Endothelial cell of umbilical vein (primary cell): ENCODE data around the gene CLDN5. TPM values are rescaled to one million over a fixed set of nuclear protein-coding genes. Genes with fewer than 3 reads are reported as not detected.

Source experiments
- BruUV-seq: library from RNA; stranded (reverse); fragments of 400-500 nt; replicated peaks from 2 replicates; lab custom pipeline; 2021; lab: Mats Ljungman, UMichigan
- CTCF ChIA-PET: fragments of 300-600, 350-600 bp; sonication (Branson Sonifier 250); formaldehyde crosslinking; loops from one replicate; lab custom pipeline; 2021; ENCODE audit warnings: antibody characterized with exemption, inconsistent platforms; lab: Charles Lee
- POLR2A ChIA-PET: fragments of 300-600, 350-600 bp; sonication (Branson Sonifier 250); formaldehyde crosslinking; loops from one replicate; lab custom pipeline; 2021; ENCODE audit warnings: antibody characterized with exemption, inconsistent platforms; lab: Charles Lee
- DNase-seq: peaks from one replicate; pipeline ENCODE4 v3.0.0-alpha.2; 2011; ENCODE audit warnings: low read depth, low spot score
- FAIRE-seq: peaks from 2 replicates; lab custom pipeline; 2011; peaks lifted over from hg19 to GRCh38; lab: Jason Lieb, UNC
- H2AFZ ChIP-seq: 2 replicates; pipeline ENCODE4 v1.6.0; 2012; ENCODE audit warnings: low read depth, low read length, control low read depth, inconsistent platforms
- H3K27ac ChIP-seq: 2 replicates; pipeline ENCODE4 v1.5.1; 2011; ENCODE audit warnings: low read depth, mild to moderate bottlenecking, control low read depth, low read length, moderate library complexity; ENCODE audit not compliant: insufficient read depth
- H3K27me3 ChIP-seq, 2 experiments: 2 replicates each; pipeline versions ENCODE4 v1.6.0 to v1.6.1; 2011; ENCODE audit warnings: low read length in 2 of 2, mixed read lengths in 1 of 2; ENCODE audit not compliant: control insufficient read depth in 2 of 2, insufficient read depth in 2 of 2
- H3K36me3 ChIP-seq, 2 experiments: 2 replicates in 1 of 2; 3 replicates in 1 of 2; pipeline ENCODE4 v1.5.1; 2011; ENCODE audit warnings: low read length in 2 of 2, mild to moderate bottlenecking in 1 of 2, moderate library complexity in 1 of 2; ENCODE audit not compliant: control insufficient read depth in 2 of 2, insufficient read depth in 2 of 2; ENCODE audit errors: extremely low read depth in 1 of 2
- H3K4me1 ChIP-seq: 3 replicates; pipeline ENCODE4 v1.5.1; 2011; ENCODE audit warnings: mild to moderate bottlenecking, low read length; ENCODE audit not compliant: control insufficient read depth, insufficient read depth; ENCODE audit errors: extremely low read depth
- H3K4me2 ChIP-seq: 2 replicates; pipeline ENCODE4 v1.6.1; 2011; ENCODE audit warnings: low read length, control low read depth, mixed read lengths; ENCODE audit not compliant: insufficient read depth
- H3K4me3 ChIP-seq, 3 experiments: fragments of 200-600 bp in 1 of 3; sonication (generic), shearing (Covaris generic) in 1 of 3; replicated peaks in 1 of 3; 2 replicates each; pipeline ENCODE4 v1.5.1; 2011 to 2016; ENCODE audit warnings: control low read depth in 3 of 3, low read length in 3 of 3, mild to moderate bottlenecking in 2 of 3, inconsistent platforms in 1 of 3, low read depth in 1 of 3, moderate library complexity in 1 of 3; ENCODE audit not compliant: insufficient read depth in 1 of 3
- H3K79me2 ChIP-seq: 2 replicates; pipeline ENCODE4 v1.6.0; 2012; ENCODE audit warnings: low read length, inconsistent platforms; ENCODE audit not compliant: control insufficient read depth, insufficient read depth
- H3K9ac ChIP-seq: replicated peaks from 2 replicates; pipeline ENCODE3; 2011; ENCODE audit warnings: low read length, control low read depth; ENCODE audit not compliant: insufficient read depth; ENCODE audit errors: extremely low read depth
- H3K9me1 ChIP-seq: replicated peaks from 3 replicates; pipeline ENCODE4 v1.6.0; 2011; ENCODE audit warnings: mild to moderate bottlenecking, low read length; ENCODE audit not compliant: control insufficient read depth, insufficient read depth; ENCODE audit errors: extremely low read depth
- H3K9me3 ChIP-seq: replicated peaks from 2 replicates; pipeline ENCODE4 v1.5.1; 2012; ENCODE audit warnings: low read length, inconsistent platforms; ENCODE audit not compliant: control insufficient read depth, insufficient read depth
- H4K20me1 ChIP-seq: replicated peaks from 2 replicates; pipeline ENCODE3; 2011; ENCODE audit warnings: mild to moderate bottlenecking, low read length; ENCODE audit not compliant: control insufficient read depth, insufficient read depth; ENCODE audit errors: extremely low read depth
- FOS ChIP-seq: IDR thresholded peaks from 2 replicates; pipeline ENCODE4 v1.6.1; 2011; ENCODE audit warnings: mild to moderate bottlenecking, low read length, moderate library complexity, borderline replicate concordance; ENCODE audit not compliant: insufficient read depth
- GATA2 ChIP-seq: IDR thresholded peaks from 2 replicates; pipeline ENCODE4 v1.7.0; 2011; ENCODE audit warnings: low read depth, mild to moderate bottlenecking, moderate library complexity, mixed read lengths, low read length; ENCODE audit not compliant: insufficient read length, insufficient read depth
- JUN ChIP-seq: IDR thresholded peaks from 2 replicates; pipeline ENCODE4 v1.6.1; 2011; ENCODE audit warnings: borderline replicate concordance, low read depth; ENCODE audit not compliant: insufficient read length, insufficient read depth
- POLR2A ChIP-seq: IDR thresholded peaks from 2 replicates; pipeline ENCODE4 v1.6.1; 2012; ENCODE audit warnings: low read depth, mild to moderate bottlenecking, control low read depth, low read length
- POLR2AphosphoS5 ChIP-seq: IDR thresholded peaks from 2 replicates; pipeline ENCODE4 v1.6.1; 2012; ENCODE audit warnings: low read depth, mild to moderate bottlenecking, control low read depth, low read length, moderate library complexity; ENCODE audit not compliant: insufficient read depth
- dilution Hi-C: fragments of 300-500 bp; cut with MboI; formaldehyde crosslinking; loops from one replicate; pipeline ENCODE4 v1.15.0; 2019; ENCODE audit warnings: low sequenced_read_pairs; ENCODE audit not compliant: extremely low pct_ligation_motif_present
- intact Hi-C: fragments of 100-400 bp; cut with micrococcal nuclease; formaldehyde crosslinking; loops from one replicate; pipeline ENCODE4 v1.10.0; 2022
- polyA plus RNA-seq, 4 experiments: library from polyadenylated mRNA; depleted of rRNA in 3 of 4; stranded (reverse) in 3 of 4; unstranded in 1 of 4; fragments of >200 nt; gene quantifications; 2 replicates each; pipeline versions ENCODE4 v1.2.1 to v1.2.3, GENCODE V29; 2011 to 2012; ENCODE audit warnings: missing spikeins in 1 of 4
- total RNA-seq: library from RNA; stranded (reverse); gene quantifications from 2 replicates; pipeline ENCODE4 v1.2.3, GENCODE V29; 2021
- TF ChIP-seq, protein P1 (sequence below), 2 donors: IDR thresholded peaks; 1 replicate in 1 of 2; 2 replicates in 1 of 2; pipeline ENCODE4 v1.5.1; 2011; ENCODE audit warnings: low read length in 2 of 2, mild to moderate bottlenecking in 2 of 2, moderate library complexity in 2 of 2, control low read depth in 1 of 2, inconsistent platforms in 1 of 2, low read depth in 1 of 2; ENCODE audit not compliant: insufficient read depth in 1 of 2; ENCODE audit errors: extremely low read depth in 1 of 2

Gene CLDN5
- total and polyA plus RNA-seq, 2 donors (not counting 3 experiments of a cell fraction or from before 2014, with no cell fraction given): 198 to 252 TPM

DNA sequence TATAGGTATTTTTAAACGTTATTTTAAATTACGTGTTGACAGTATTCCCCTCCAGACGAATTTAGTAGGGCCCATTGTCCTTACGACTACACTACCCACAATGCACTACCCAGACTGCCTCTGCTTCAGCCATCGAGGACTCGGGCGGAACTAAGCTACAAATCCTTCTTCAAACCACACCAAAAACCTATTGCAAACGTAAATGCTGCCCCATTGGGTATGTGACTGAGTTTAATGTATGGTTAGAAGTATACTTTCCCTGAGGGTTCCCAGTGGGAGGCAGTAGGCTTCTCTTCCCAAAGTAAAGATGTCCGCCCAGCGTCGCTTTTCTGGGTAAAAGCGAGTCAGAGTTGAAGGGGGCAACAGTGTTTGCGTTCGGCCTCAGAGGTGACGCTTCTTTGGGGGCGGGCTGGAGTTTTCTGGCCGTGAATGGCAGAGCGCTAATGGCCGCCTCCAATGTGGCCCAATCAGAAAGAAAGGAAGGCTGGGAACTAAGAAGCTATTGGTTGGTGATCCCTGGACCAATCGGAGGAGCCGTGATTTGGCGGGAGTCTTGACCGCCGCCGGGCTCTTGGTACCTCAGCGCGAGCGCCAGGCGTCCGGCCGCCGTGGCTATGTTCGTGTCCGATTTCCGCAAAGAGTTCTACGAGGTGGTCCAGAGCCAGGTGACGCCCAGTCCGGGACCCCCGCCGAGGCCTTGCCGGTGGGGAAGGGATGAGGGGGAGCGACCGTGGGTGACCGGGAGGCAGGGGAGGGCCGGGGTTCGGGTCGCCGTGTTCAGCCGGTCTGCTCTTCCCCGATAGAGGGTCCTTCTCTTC lies 44.6 kb downstream of the CLDN5 start, which contains the start of gene CDC45:
Gene CDC45, plus strand, starts transcription at position 566 of the 818 bp plus-strand sequence. Its CDS starts 49 bp downstream, at position 615.
- H3K36me3 ChIP-seq: peaks cover 2 to 3% of the 10 kb centered on the region in 2 experiments

DNA sequence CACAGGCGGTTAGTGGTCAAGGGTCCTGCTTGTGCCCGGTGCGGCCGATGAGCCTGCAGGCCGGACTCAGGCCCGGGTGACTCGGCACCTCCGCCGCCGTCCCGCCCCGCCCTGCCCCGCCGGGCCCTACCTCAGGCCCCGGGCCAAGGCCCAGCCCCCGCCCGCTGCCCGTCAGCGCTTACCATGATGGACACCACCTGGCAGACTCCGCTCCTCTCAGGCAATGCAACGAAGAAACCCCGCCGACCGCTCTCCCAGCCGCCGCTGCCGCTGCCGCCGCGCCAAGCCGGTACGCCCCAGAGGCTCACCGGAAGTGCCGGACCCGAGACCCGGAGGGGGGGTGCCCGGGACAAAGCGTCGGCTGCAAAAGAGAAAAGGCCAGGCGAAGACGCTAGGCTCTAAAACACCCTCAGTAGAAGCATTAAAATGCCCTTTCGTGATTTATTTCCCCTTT lies 45.3 kb downstream of the CLDN5 start, which contains the start of gene UFD1:
Gene UFD1, minus strand, starts transcription at position 293 of the 454 bp plus-strand sequence. Its CDS starts 108 bp downstream, at position 185.
- BruUV-seq: no TSS peak
- no peaks in the 10 kb centered on the region for H4K20me1 ChIP-seq
- intact Hi-C loops (loop anchor here (1.0 to 10.0 kb wide), 5 partner anchors 32 to 300 kb away; partner anchors contain the start of genes C22orf39, CLDN5, MRPL40 and SEPTIN5), dilution Hi-C loops (no loop called here)
- H3K27me3 ChIP-seq: no peaks in the 10 kb centered on the region
- peak within 1 kb of the TSS; percentile 98 for H3K4me2 ChIP-seq
- peaks cover 54% of the 10 kb centered on the region for H3K79me2 ChIP-seq
- TF ChIP-seq JUN: no peak
- TF ChIP-seq, protein P1, sequence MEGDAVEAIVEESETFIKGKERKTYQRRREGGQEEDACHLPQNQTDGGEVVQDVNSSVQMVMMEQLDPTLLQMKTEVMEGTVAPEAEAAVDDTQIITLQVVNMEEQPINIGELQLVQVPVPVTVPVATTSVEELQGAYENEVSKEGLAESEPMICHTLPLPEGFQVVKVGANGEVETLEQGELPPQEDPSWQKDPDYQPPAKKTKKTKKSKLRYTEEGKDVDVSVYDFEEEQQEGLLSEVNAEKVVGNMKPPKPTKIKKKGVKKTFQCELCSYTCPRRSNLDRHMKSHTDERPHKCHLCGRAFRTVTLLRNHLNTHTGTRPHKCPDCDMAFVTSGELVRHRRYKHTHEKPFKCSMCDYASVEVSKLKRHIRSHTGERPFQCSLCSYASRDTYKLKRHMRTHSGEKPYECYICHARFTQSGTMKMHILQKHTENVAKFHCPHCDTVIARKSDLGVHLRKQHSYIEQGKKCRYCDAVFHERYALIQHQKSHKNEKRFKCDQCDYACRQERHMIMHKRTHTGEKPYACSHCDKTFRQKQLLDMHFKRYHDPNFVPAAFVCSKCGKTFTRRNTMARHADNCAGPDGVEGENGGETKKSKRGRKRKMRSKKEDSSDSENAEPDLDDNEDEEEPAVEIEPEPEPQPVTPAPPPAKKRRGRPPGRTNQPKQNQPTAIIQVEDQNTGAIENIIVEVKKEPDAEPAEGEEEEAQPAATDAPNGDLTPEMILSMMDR (IDR thresholded peaks at IDR 0.05; ENCODE audit: extremely low read depth in 1 of 2, insufficient read depth in 1 of 2, low read depth in 1 of 2, low read length in 2 of 2): no peak
- peak; percentile 74 for TF ChIP-seq POLR2AphosphoS5
- no peak for TF ChIP-seq GATA2
- TF ChIP-seq POLR2A: peak; percentile 61
- peaks cover 42% of the 10 kb centered on the region for H3K4me1 ChIP-seq
- peak within 1 kb of the TSS; percentile 86 for H2AFZ ChIP-seq
- H3K27ac ChIP-seq: peak within 1 kb of the TSS; percentile 100
- POLR2A ChIA-PET: interaction anchor here (1.0 to 1.6 kb wide), 4 partner anchors 10 to 151 kb away, joined by 3 to 5 read pairs (median 3); partner anchors contain the start of gene CLDN5
- H3K9ac ChIP-seq: peak within 1 kb of the TSS; percentile 99
- no peaks in the 10 kb centered on the region for H3K9me3 ChIP-seq
- H3K9me1 ChIP-seq: no peaks in the 10 kb centered on the region
- DNase-seq: no peak
- no peak for FAIRE-seq
- peak within 1 kb of the TSS; percentile 66 to 87 (median 83) for H3K4me3 ChIP-seq
- CTCF ChIA-PET: interaction anchor here (0.7 to 4.7 kb wide), 11 partner anchors 10 to 334 kb away, joined by 3 to 67 read pairs (median 4); partner anchors contain the start of genes ESS2 and HIRA
- H3K36me3 ChIP-seq: peaks cover 3 to 6% of the 10 kb centered on the region in 2 experiments

More for the DNA sequence above, 44.6 kb downstream of the CLDN5 start, which contains the start of gene CDC45:
- Histone ChIP-seq H3K9me1 (no peaks in the 10 kb centered on the region), H3K27ac (peak within 1 kb of the TSS; percentile 100), H3K27me3 (no peaks in the 10 kb centered on the region), H3K79me2 (peaks cover 52% of the 10 kb centered on the region), H3K9me3 (no peaks in the 10 kb centered on the region), H3K4me3 (peak within 1 kb of the TSS; percentile 66 to 87 (median 83)), H3K4me2 (peak within 1 kb of the TSS; percentile 98), H3K9ac (peak within 1 kb of the TSS; percentile 99), H4K20me1 (no peaks in the 10 kb centered on the region), H2AFZ (peak within 1 kb of the TSS; percentile 86), H3K4me1 (peaks cover 48% of the 10 kb centered on the region)
- ChIA-PET CTCF (interaction anchor here (0.7 to 4.7 kb wide), 11 partner anchors 10 to 335 kb away, joined by 3 to 67 read pairs (median 3); partner anchors contain the start of gene ESS2), POLR2A (interaction anchor here (1.0 to 1.6 kb wide), 3 partner anchors 10 to 150 kb away, joined by 3 to 5 read pairs (median 3); partner anchors contain the start of gene CLDN5)
- peak; percentile 99 for FAIRE-seq
- peak; percentile 99 for DNase-seq
- TF ChIP-seq JUN: no peak
- TF ChIP-seq POLR2AphosphoS5: peak; percentile 47
- TF ChIP-seq FOS: no peak
- TF ChIP-seq GATA2: no peak
- intact Hi-C loops: loop anchor here (1.0 to 10.0 kb wide), 5 partner anchors 33 to 300 kb away; partner anchors contain the start of genes C22orf39, CLDN5, MRPL40 and SEPTIN5
- no TSS peak for BruUV-seq
- dilution Hi-C loops: no loop called here
